DMS 273 (cell line): ENCODE data around the gene SNU13.
"Not testable (repeated sequence)": the region's sequence is repeated elsewhere in the genome, so short reads cannot be mapped to it uniquely, and the experiment has no call there.

Experiments used
- DNase-seq: peaks from one replicate; lab custom pipeline; 2025; ENCODE audit not compliant: unreplicated experiment; lab: John Stamatoyannopoulos, UW

SNU13 gene

GRCh38 chr22:41647771-41648170, 40.9 kb downstream of the SNU13 start:
- DNase-seq: no peak

GRCh38 chr22:41642331-41643110, 46.1 kb downstream of the SNU13 start:
- no peak for DNase-seq

GRCh38 chr22:41641854-41642253, 46.8 kb downstream of the SNU13 start:
- DNase-seq: no peak

- no peak for DNase-seq
Measured at GRCh38 chr22:41638748-41639147, 49.9 kb downstream of the SNU13 start.

- DNase-seq: no peak
Measured at GRCh38 chr22:41638124-41638523, 50.5 kb downstream of the SNU13 start.

GRCh38 chr22:41637623-41638022, 51.0 kb downstream of the SNU13 start:
- not testable (repeated sequence) for DNase-seq

- DNase-seq: no peak
Measured at GRCh38 chr22:41636467-41636866, 52.2 kb downstream of the SNU13 start.

GRCh38 chr22:41634610-41635009, 54.1 kb downstream of the SNU13 start:
- DNase-seq: not testable (repeated sequence)

- DNase-seq: not testable (repeated sequence)
Measured at GRCh38 chr22:41631615-41632014, 57.1 kb downstream of the SNU13 start.

- DNase-seq: not testable (repeated sequence)
Measured at GRCh38 chr22:41631115-41631514, 57.6 kb downstream of the SNU13 start.

- no peak for DNase-seq
Measured at GRCh38 chr22:41625577-41625976, 63.1 kb downstream of the SNU13 start.
